ENCODE data around the gene ALDH3A1. TPM values are rescaled to one million over a fixed set of nuclear protein-coding genes. Genes with fewer than 3 reads are reported as not detected.

The ALDH3A1 gene
- total and polyA plus RNA-seq, 2 of the 4 experiments (the other 2 are of a cell fraction), result not detected

DNA sequence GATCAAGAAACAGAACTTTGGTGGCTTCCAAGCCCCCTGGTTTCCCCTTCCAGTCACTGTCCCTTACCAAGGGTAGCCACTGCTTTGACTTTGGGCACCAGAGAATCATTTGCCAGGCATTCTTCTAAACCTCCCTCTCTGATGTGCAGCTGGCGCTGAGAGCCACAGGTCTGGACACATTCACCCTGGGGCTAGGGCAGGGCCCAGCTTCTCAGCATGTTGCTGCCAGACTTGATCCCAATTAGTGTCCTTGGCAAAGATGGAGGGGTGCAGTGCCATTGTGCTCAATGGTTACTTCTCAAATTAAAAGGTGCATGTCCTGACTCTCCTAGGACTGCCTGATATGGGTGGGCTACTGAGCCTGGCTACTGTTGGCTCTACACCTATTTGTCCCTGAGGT is 24.1 kb downstream of the ALDH3A1 start:
- POLR2A ChIA-PET (ENCODE audit: unreplicated experiment), result no interaction called here
- WGBS, 2 experiments (ENCODE audit: extremely low coverage in 2 of 2, insufficient read length in 1 of 2), result no CpG with 5 or more reads among the region's 1 CpG
- Histone ChIP-seq H2AK9ac (replicated peaks; ENCODE audit: low read depth, low read length, poor library complexity) (no peak overlapping the region), H3K4me3 (ENCODE audit: insufficient read depth, low read depth, low read length) (no peak overlapping the region), H3K18ac (ENCODE audit: low read depth, low read length) (no peak overlapping the region), H3K36me3 (ENCODE audit: control insufficient read depth, insufficient read depth, low read length) (no peaks in the 10 kb centered on the region), H4K20me1 (ENCODE audit: insufficient read depth, low read length) (no peaks in the 10 kb centered on the region), H4K91ac (ENCODE audit: insufficient read depth, low read depth, low read length) (no peak overlapping the region), H3K4me2 (ENCODE audit: low read depth, low read length) (no peak overlapping the region), H4K5ac (ENCODE audit: low read depth, low read length) (no peak overlapping the region), H3K4ac (ENCODE audit: low read depth, low read length) (no peak overlapping the region), H3K27me3 (ENCODE audit: control insufficient read depth, insufficient read depth, low read length) (peaks cover 15% of the 10 kb centered on the region; the same call in 1 of the 2 replicates), H3K9me3 (ENCODE audit: control insufficient read depth, insufficient read depth, low read length) (peaks cover 2% of the 10 kb centered on the region; the same call in 1 of the 2 replicates), H3K79me1 (ENCODE audit: low read depth in 1 of 2, low read length in 2 of 2) (no peaks in the 10 kb centered on the region), H2AK5ac (ENCODE audit: low read depth, low read length) (no peak overlapping the region), H3K4me1 (ENCODE audit: control insufficient read depth, insufficient read depth, low read length) (peaks cover 11% of the 10 kb centered on the region; the same call in 1 of the 2 replicates), H3K9me1 (ENCODE audit: insufficient read depth, low read length) (0 out of 2 replicates have a peak, but pooled peaks cover 4% of the 10 kb centered on the region), H2BK5ac (ENCODE audit: low read depth, low read length, poor library complexity, severe bottlenecking) (no peak overlapping the region), H3K14ac (replicated peaks; ENCODE audit: low read depth, low read length) (no peak overlapping the region), H3K56ac (ENCODE audit: extremely low read depth, insufficient read depth, low read length) (no peak overlapping the region), H2BK120ac (ENCODE audit: low read depth, low read length) (no peak overlapping the region), H2BK15ac (ENCODE audit: low read depth, low read length) (no peak overlapping the region), H2AFZ (replicated peaks; ENCODE audit: low read length, poor library complexity) (peak overlapping the region; percentile 10), H3K27ac (ENCODE audit: insufficient read depth, low read length) (no peak overlapping the region), H3K23ac (ENCODE audit: low read depth, low read length) (no peak overlapping the region), H3K9ac (ENCODE audit: low read depth, low read length) (no peak overlapping the region), H2BK20ac (ENCODE audit: low read depth, low read length) (no peak overlapping the region), H4K8ac (ENCODE audit: low read depth in 2 of 2, low read length in 2 of 2) (no peak overlapping the region)
- dilution Hi-C loops (cut with HindIII; ENCODE audit: low sequenced_read_pairs, unreplicated experiment) (no loop called here), in situ Hi-C loops (cut with MboI; ENCODE audit: low sequenced_read_pairs) (no loop called here), intact Hi-C loops (cut with micrococcal nuclease) (no loop called here)
- no TSS peak for BruUV-seq (replicated peaks)
- TF ChIP-seq, protein P1, sequence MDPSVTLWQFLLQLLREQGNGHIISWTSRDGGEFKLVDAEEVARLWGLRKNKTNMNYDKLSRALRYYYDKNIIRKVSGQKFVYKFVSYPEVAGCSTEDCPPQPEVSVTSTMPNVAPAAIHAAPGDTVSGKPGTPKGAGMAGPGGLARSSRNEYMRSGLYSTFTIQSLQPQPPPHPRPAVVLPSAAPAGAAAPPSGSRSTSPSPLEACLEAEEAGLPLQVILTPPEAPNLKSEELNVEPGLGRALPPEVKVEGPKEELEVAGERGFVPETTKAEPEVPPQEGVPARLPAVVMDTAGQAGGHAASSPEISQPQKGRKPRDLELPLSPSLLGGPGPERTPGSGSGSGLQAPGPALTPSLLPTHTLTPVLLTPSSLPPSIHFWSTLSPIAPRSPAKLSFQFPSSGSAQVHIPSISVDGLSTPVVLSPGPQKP (IDR thresholded peaks at IDR 0.05; ENCODE audit: borderline replicate concordance, low read depth, low read length), result no peak
- TF ChIP-seq MAZ (IDR thresholded peaks at IDR 0.05; ENCODE audit: borderline replicate concordance, low read depth, low read length) (no peak), POLR2A (IDR thresholded peaks at IDR 0.05; ENCODE audit: low read depth, low read length) (no peak), FOS (IDR thresholded peaks at IDR 0.05; ENCODE audit: low read depth, low read length) (no peak), NFE2L2 (IDR thresholded peaks at IDR 0.05; ENCODE audit: low read depth, low read length) (no peak)
- DNase-seq (no peak), ATAC-seq (ENCODE audit: low read depth) (no peak)
- CTCF ChIA-PET, result no interaction called here
